ENCODE data around the gene PRRC2B.
"Not testable (repeated sequence)": the region's sequence is repeated elsewhere in the genome, so short reads cannot be mapped to it uniquely, and the experiment has no call there.

The PRRC2B gene

GRCh38 chr9:131361202-131361833, 32.6 kb upstream of the PRRC2B start:
- no peak overlapping the region for H3K9ac ChIP-seq (ENCODE audit: low read length in 5 of 5)
- no peaks in the 10 kb centered on the region for H3K36me3 ChIP-seq (ENCODE audit: control insufficient read depth in 5 of 5, insufficient read depth in 5 of 5, low read length in 5 of 5)
- H3K27me3 ChIP-seq (ENCODE audit: control insufficient read depth in 5 of 5, insufficient read depth in 4 of 5, low read length in 5 of 5): no peaks in the 10 kb centered on the region
- H3K4me3 ChIP-seq (ENCODE audit: low read depth in 1 of 5, low read length in 5 of 5): no peak overlapping the region
- no peaks in the 10 kb centered on the region for H3K9me3 ChIP-seq (ENCODE audit: control insufficient read depth in 5 of 5, low read length in 5 of 5)
- H3K27ac ChIP-seq (ENCODE audit: low read depth, low read length): no peak overlapping the region
- H3K4me1 ChIP-seq (ENCODE audit: control insufficient read depth in 5 of 5, insufficient read depth in 5 of 5, low read length in 5 of 5): peaks cover 2 to 15% (median 12%) of the 10 kb centered on the region in 5 donors

GRCh38 chr9:131365546-131365945, 28.3 kb upstream of the PRRC2B start:
- Histone ChIP-seq H3K27me3 (ENCODE audit: control insufficient read depth in 5 of 5, insufficient read depth in 4 of 5, low read length in 5 of 5) (no peaks in the 10 kb centered on the region), H3K9ac (ENCODE audit: low read length in 5 of 5) (no peak overlapping the region), H3K9me3 (ENCODE audit: control insufficient read depth in 5 of 5, low read length in 5 of 5) (no peaks in the 10 kb centered on the region), H3K4me1 (ENCODE audit: control insufficient read depth in 5 of 5, insufficient read depth in 5 of 5, low read length in 5 of 5) (peaks cover 5 to 16% (median 12%) of the 10 kb centered on the region in 5 donors), H3K27ac (ENCODE audit: low read depth, low read length) (no peak overlapping the region), H3K36me3 (ENCODE audit: control insufficient read depth in 5 of 5, insufficient read depth in 5 of 5, low read length in 5 of 5) (no peaks in the 10 kb centered on the region), H3K4me3 (ENCODE audit: low read depth in 1 of 5, low read length in 5 of 5) (no peak overlapping the region)

GRCh38 chr9:131366761-131367401, 27.0 kb upstream of the PRRC2B start:
- no peak overlapping the region for H3K27ac ChIP-seq (ENCODE audit: low read depth, low read length)

GRCh38 chr9:131367450-131367849, 26.4 kb upstream of the PRRC2B start:
- no peak overlapping the region for H3K4me3 ChIP-seq (ENCODE audit: low read depth in 1 of 5, low read length in 5 of 5)
- H3K36me3 ChIP-seq (ENCODE audit: control insufficient read depth in 5 of 5, insufficient read depth in 5 of 5, low read length in 5 of 5): no peaks in the 10 kb centered on the region
- no peak overlapping the region for H3K9ac ChIP-seq (ENCODE audit: low read length in 5 of 5)
- H3K9me3 ChIP-seq (ENCODE audit: control insufficient read depth in 5 of 5, low read length in 5 of 5): no peaks in the 10 kb centered on the region
- H3K27me3 ChIP-seq (ENCODE audit: control insufficient read depth in 5 of 5, insufficient read depth in 4 of 5, low read length in 5 of 5): no peaks in the 10 kb centered on the region
- H3K4me1 ChIP-seq (ENCODE audit: control insufficient read depth in 5 of 5, insufficient read depth in 5 of 5, low read length in 5 of 5): peaks cover 3 to 8% (median 5%) of the 10 kb centered on the region in 5 donors
- H3K27ac ChIP-seq (ENCODE audit: low read depth, low read length): no peak overlapping the region

More at GRCh38 chr9:131366761-131367401, 27.0 kb upstream of the PRRC2B start:
- Histone ChIP-seq H3K27me3 (ENCODE audit: control insufficient read depth in 5 of 5, insufficient read depth in 4 of 5, low read length in 5 of 5) (no peaks in the 10 kb centered on the region), H3K36me3 (ENCODE audit: control insufficient read depth in 5 of 5, insufficient read depth in 5 of 5, low read length in 5 of 5) (no peaks in the 10 kb centered on the region), H3K9me3 (ENCODE audit: control insufficient read depth in 5 of 5, low read length in 5 of 5) (no peaks in the 10 kb centered on the region), H3K4me3 (ENCODE audit: low read depth in 1 of 5, low read length in 5 of 5) (peak overlapping the region in 2 of 5 donors; percentile 29 to 32), H3K9ac (ENCODE audit: low read length in 5 of 5) (peak overlapping the region in 1 of 5 donors; percentile 26), H3K4me1 (ENCODE audit: control insufficient read depth in 5 of 5, insufficient read depth in 5 of 5, low read length in 5 of 5) (peaks cover under 1 to 6% (median 4%) of the 10 kb centered on the region in 5 donors)

GRCh38 chr9:131370638-131371037, 23.2 kb upstream of the PRRC2B start:
- Histone ChIP-seq H3K27me3 (ENCODE audit: control insufficient read depth in 5 of 5, insufficient read depth in 4 of 5, low read length in 5 of 5) (no peaks in the 10 kb centered on the region), H3K27ac (ENCODE audit: low read depth, low read length) (no peak overlapping the region), H3K4me3 (ENCODE audit: low read depth in 1 of 5, low read length in 5 of 5) (no peak overlapping the region), H3K9me3 (ENCODE audit: control insufficient read depth in 5 of 5, low read length in 5 of 5) (no peaks in the 10 kb centered on the region), H3K9ac (ENCODE audit: low read length in 5 of 5) (no peak overlapping the region), H3K36me3 (ENCODE audit: control insufficient read depth in 5 of 5, insufficient read depth in 5 of 5, low read length in 5 of 5) (no peaks in the 10 kb centered on the region), H3K4me1 (ENCODE audit: control insufficient read depth in 5 of 5, insufficient read depth in 5 of 5, low read length in 5 of 5) (peaks cover 3 to 17% (median 12%) of the 10 kb centered on the region in 5 donors)

GRCh38 chr9:131372599-131372973, 21.3 kb upstream of the PRRC2B start:
- not testable (repeated sequence) for H3K36me3 ChIP-seq (ENCODE audit: control insufficient read depth in 5 of 5, insufficient read depth in 5 of 5, low read length in 5 of 5); H3K27me3 ChIP-seq (ENCODE audit: control insufficient read depth in 5 of 5, insufficient read depth in 4 of 5, low read length in 5 of 5); H3K9me3 ChIP-seq (ENCODE audit: control insufficient read depth in 5 of 5, low read length in 5 of 5)
- Histone ChIP-seq H3K4me3 (ENCODE audit: low read depth in 1 of 5, low read length in 5 of 5) (peak overlapping the region; percentile 29 to 91 (median 83)), H3K9ac (ENCODE audit: low read length in 5 of 5) (peak overlapping the region in 3 of 5 donors; percentile 69 to 83 (median 79)), H3K4me1 (ENCODE audit: control insufficient read depth in 5 of 5, insufficient read depth in 5 of 5, low read length in 5 of 5) (peaks cover 0 to 12% (median 11%) of the 10 kb centered on the region in 5 donors), H3K27ac (ENCODE audit: low read depth, low read length) (peak overlapping the region; percentile 83)

DNA sequence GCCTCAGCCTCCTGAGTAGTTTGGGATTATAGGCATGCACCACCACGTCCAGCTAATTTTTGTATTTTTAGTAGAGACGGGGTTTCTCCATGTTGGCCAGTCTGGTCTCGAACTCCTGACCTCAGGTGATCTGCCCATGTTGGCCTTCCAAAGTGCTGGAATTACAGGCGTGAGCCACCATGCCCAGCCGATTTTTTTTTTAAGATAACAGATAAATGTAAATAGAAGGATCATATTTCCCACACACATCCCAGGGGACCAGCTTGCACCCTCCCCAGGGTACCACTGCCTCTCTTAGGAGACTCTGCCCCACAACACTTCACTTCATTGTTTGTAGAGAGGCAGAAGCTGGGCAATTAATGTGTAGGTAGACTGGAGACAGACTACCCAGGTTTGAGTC, 19.2 kb upstream of the PRRC2B start:
- H3K27me3 ChIP-seq (ENCODE audit: control insufficient read depth in 5 of 5, insufficient read depth in 4 of 5, low read length in 5 of 5); H3K4me3 ChIP-seq (ENCODE audit: low read depth in 1 of 5, low read length in 5 of 5); H3K36me3 ChIP-seq (ENCODE audit: control insufficient read depth in 5 of 5, insufficient read depth in 5 of 5, low read length in 5 of 5); H3K9ac ChIP-seq (ENCODE audit: low read length in 5 of 5); H3K27ac ChIP-seq (ENCODE audit: low read depth, low read length); H3K9me3 ChIP-seq (ENCODE audit: control insufficient read depth in 5 of 5, low read length in 5 of 5): not testable (repeated sequence)
- H3K4me1 ChIP-seq (ENCODE audit: control insufficient read depth in 5 of 5, insufficient read depth in 5 of 5, low read length in 5 of 5): peaks cover 0 to 12% (median 11%) of the 10 kb centered on the region in 5 donors

GRCh38 chr9:131379056-131379455, 14.8 kb upstream of the PRRC2B start:
- Histone ChIP-seq H3K36me3 (ENCODE audit: control insufficient read depth in 5 of 5, insufficient read depth in 5 of 5, low read length in 5 of 5) (no peaks in the 10 kb centered on the region), H3K27me3 (ENCODE audit: control insufficient read depth in 5 of 5, insufficient read depth in 4 of 5, low read length in 5 of 5) (no peaks in the 10 kb centered on the region), H3K9me3 (ENCODE audit: control insufficient read depth in 5 of 5, low read length in 5 of 5) (no peaks in the 10 kb centered on the region), H3K4me1 (ENCODE audit: control insufficient read depth in 5 of 5, insufficient read depth in 5 of 5, low read length in 5 of 5) (peaks cover 0 to 7% (median 5%) of the 10 kb centered on the region in 5 donors), H3K9ac (ENCODE audit: low read length in 5 of 5) (no peak overlapping the region), H3K4me3 (ENCODE audit: low read depth in 1 of 5, low read length in 5 of 5) (no peak overlapping the region), H3K27ac (ENCODE audit: low read depth, low read length) (no peak overlapping the region)

DNA sequence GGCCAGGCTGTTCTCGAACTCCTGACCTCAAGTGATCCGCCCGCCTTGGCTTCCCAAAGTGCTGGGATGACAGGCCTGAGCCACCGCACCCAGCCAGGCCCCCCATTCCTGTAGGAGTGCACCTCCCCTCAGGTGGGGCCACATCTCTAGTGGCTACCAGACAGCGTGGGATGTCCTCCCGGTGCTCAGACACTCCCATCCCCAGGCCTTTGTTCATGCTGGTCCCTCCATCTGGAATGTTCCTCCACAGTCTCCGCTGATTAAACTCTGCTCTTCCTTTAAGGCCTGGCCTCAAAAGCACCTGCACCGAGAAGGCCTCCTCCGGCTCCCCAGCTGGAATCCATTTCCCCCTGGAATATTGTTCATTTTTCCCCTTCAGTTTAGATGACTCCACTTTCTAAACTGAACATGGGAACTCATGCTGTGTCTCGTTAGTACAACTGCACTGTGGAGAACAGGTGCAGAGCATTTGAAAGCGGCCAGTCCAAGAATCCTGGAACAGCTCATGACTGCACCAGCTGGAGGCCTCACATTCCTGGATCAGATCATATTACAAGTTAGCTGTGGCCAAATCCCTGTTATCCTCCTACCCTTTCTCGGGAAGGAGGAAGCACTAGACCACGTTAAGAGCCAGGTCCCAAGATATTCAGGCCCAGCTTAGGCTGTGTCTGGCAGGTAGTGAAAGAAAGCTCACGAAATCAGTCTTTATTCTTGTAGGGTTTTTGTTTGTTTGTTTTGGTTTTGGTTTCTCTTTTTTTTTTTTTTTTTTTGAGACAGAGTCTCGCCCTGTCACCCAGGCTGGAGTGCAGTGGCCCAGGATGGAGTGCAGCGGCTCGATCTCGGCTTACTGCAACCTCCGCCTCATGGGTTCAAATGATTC, 10.8 kb upstream of the PRRC2B start:
- Histone ChIP-seq H3K9ac (ENCODE audit: low read length in 5 of 5) (no peak overlapping the region), H3K27ac (ENCODE audit: low read depth, low read length) (no peak overlapping the region), H3K9me3 (ENCODE audit: control insufficient read depth in 5 of 5, low read length in 5 of 5) (no peaks in the 10 kb centered on the region), H3K27me3 (ENCODE audit: control insufficient read depth in 5 of 5, insufficient read depth in 4 of 5, low read length in 5 of 5) (no peaks in the 10 kb centered on the region), H3K4me3 (ENCODE audit: low read depth in 1 of 5, low read length in 5 of 5) (no peak overlapping the region), H3K4me1 (ENCODE audit: control insufficient read depth in 5 of 5, insufficient read depth in 5 of 5, low read length in 5 of 5) (peaks cover 0 to 7% (median 5%) of the 10 kb centered on the region in 5 donors), H3K36me3 (ENCODE audit: control insufficient read depth in 5 of 5, insufficient read depth in 5 of 5, low read length in 5 of 5) (no peaks in the 10 kb centered on the region)

DNA sequence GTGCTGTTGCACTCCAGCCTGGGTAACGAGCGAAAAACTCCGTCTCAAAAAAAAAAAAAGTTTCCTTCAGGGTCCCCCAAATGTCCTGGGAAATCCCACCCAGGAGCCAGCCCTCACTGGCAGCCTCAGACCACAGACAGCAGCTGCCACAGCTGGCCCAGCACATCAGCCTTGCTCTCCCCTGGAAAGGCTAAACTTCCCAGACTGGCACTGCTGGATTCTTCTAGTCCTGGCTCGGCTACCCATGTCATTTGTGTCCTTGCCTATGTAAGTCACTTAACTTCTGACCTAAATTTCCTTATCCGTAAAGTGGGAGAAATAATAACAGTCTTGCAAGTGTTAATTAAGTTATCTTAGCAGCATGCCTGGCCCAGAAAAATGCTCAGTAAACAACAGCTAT, 8.6 kb upstream of the PRRC2B start:
- H3K4me1 ChIP-seq (ENCODE audit: control insufficient read depth in 5 of 5, insufficient read depth in 5 of 5, low read length in 5 of 5): peaks cover 0 to 7% (median 5%) of the 10 kb centered on the region in 5 donors
- H3K27me3 ChIP-seq (ENCODE audit: control insufficient read depth in 5 of 5, insufficient read depth in 4 of 5, low read length in 5 of 5): no peaks in the 10 kb centered on the region
- no peaks in the 10 kb centered on the region for H3K36me3 ChIP-seq (ENCODE audit: control insufficient read depth in 5 of 5, insufficient read depth in 5 of 5, low read length in 5 of 5)
- no peak overlapping the region for H3K9ac ChIP-seq (ENCODE audit: low read length in 5 of 5)
- H3K4me3 ChIP-seq (ENCODE audit: low read depth in 1 of 5, low read length in 5 of 5): no peak overlapping the region
- no peaks in the 10 kb centered on the region for H3K9me3 ChIP-seq (ENCODE audit: control insufficient read depth in 5 of 5, low read length in 5 of 5)
- H3K27ac ChIP-seq (ENCODE audit: low read depth, low read length): no peak overlapping the region

All from subcutaneous abdominal adipose tissue (tissue), 5 donors.